Measurements from ENCODE around the gene FARS2.
A peak's percentile ranks its signal among the peaks of the same experiment; 100 is the strongest.

DNA sequence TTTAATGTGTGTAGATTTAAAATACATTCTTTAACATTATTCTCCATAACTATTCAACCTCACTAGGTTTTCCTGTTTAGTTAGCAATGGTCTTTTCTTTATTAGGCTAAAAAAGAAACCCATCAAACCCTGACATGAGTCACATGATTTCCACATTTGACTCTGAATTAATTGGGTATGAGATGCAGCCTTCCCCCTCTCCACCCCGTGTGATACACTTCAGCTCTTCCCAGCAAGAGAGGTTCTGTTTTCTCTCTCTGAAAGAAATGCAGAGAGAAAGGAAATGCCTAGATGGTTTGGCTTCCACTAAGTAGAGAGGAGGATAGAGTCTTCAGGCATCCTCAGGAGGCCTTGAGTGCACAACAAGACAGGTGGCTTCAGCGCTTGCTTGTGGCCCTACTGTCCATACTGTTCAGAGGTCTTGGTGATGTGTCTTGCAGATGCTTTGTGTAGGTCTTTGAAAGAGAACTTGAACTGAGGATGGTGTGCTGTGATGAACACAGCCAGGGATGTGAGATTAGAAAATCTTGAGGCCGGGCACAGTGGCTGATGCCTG is 17.3 kb downstream of the FARS2 start:
- peak; percentile 50; the same call in 1 of the 2 replicates for TF ChIP-seq POLR2AphosphoS5 (IDR thresholded peaks at IDR 0.05; ENCODE audit: low read depth, low read length)
- peak; percentile 49; the same call in 1 of the 2 replicates for TF ChIP-seq POLR2A (IDR thresholded peaks at IDR 0.05; ENCODE audit: low read depth, low read length)
- no peak for TF ChIP-seq TAF1 (IDR thresholded peaks at IDR 0.05; ENCODE audit: borderline replicate concordance, low read depth, low read length)
